ENCODE data around the gene CCDC8. TPM values are rescaled to one million over a fixed set of nuclear protein-coding genes. Genes with fewer than 3 reads are reported as not detected.

Gene CCDC8
- total and polyA plus RNA-seq, 8 donors: 11.8 to 59.7 (median 47.8) TPM

DNA sequence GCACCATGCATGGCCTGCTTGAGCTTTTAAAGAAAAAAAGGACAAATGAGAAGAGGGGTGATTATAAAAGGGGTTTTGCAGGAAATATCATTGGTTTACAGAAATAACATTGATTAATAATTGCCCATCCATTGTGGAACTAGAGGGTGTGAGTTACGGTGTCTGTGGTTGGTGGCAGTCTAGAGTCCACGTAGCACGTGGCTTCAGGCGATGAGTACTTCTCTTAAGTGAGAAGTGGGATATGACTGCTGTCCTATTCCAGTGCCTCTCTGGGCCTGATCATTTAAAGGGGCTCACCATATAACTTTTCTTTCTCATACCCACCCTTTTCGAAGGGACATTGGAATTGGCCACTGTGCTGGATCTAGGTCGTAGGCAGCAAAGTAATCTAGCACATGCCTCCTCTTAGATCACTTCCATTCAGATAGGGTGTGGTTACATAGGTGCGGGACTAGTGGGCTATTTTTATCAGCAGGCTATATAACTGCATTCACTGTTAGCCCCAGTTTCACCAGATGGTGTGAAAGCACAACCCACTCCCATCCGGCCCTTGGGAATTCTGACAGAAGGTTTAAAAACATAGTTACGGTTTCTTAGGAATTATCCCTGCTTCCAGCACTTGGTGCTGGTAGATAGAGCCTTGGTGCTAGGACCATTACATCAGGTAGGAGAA is 46.6 kb downstream of the CCDC8 start:
- DNase-seq (no peak), ATAC-seq (no peak)
- peaks cover 0 to 51% of the 10 kb centered on the region in 2 donors for H3K36me3 ChIP-seq
- H3K27ac ChIP-seq: no peak overlapping the region
- no peaks in the 10 kb centered on the region for H3K27me3 ChIP-seq
- peaks cover 0 to 9% of the 10 kb centered on the region in 2 donors for H3K4me1 ChIP-seq
- intact Hi-C loops (cut with DNase I): no loop called here
- no peaks in the 10 kb centered on the region for H3K9me3 ChIP-seq
- TF ChIP-seq, protein P1, sequence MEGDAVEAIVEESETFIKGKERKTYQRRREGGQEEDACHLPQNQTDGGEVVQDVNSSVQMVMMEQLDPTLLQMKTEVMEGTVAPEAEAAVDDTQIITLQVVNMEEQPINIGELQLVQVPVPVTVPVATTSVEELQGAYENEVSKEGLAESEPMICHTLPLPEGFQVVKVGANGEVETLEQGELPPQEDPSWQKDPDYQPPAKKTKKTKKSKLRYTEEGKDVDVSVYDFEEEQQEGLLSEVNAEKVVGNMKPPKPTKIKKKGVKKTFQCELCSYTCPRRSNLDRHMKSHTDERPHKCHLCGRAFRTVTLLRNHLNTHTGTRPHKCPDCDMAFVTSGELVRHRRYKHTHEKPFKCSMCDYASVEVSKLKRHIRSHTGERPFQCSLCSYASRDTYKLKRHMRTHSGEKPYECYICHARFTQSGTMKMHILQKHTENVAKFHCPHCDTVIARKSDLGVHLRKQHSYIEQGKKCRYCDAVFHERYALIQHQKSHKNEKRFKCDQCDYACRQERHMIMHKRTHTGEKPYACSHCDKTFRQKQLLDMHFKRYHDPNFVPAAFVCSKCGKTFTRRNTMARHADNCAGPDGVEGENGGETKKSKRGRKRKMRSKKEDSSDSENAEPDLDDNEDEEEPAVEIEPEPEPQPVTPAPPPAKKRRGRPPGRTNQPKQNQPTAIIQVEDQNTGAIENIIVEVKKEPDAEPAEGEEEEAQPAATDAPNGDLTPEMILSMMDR (IDR thresholded peaks at IDR 0.05): no peak
- H3K4me3 ChIP-seq: no peak overlapping the region

DNA sequence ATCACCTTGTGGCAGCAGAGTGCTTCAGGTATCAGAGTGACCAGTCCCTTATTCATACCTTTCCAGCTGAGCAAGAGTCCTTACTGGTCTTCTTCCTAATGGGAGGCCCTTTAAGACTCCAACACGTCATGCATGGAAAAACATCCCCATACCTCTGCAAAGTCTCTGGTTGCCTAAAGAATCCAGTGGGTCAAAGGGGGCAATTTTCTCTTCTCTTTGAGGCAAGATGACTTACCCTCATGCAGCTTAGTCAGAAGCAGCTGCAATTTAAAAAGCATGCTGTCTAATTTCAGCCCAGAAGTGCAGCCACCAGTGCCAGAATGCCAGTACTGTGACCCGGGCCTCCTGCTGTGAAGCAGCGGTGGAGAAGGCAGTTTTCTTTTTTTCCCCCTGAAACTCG is 47.8 kb downstream of the CCDC8 start:
- TF ChIP-seq, protein P1 (IDR thresholded peaks at IDR 0.05): no peak
- DNase-seq: no peak
- Histone ChIP-seq H3K9me3 (no peaks in the 10 kb centered on the region), H3K27ac (no peak overlapping the region), H3K27me3 (no peaks in the 10 kb centered on the region), H3K4me3 (no peak overlapping the region), H3K36me3 (peaks cover 0 to 51% of the 10 kb centered on the region in 2 donors), H3K4me1 (no peaks in the 10 kb centered on the region)
- intact Hi-C loops (cut with DNase I): no loop called here
- no peak for ATAC-seq

DNA sequence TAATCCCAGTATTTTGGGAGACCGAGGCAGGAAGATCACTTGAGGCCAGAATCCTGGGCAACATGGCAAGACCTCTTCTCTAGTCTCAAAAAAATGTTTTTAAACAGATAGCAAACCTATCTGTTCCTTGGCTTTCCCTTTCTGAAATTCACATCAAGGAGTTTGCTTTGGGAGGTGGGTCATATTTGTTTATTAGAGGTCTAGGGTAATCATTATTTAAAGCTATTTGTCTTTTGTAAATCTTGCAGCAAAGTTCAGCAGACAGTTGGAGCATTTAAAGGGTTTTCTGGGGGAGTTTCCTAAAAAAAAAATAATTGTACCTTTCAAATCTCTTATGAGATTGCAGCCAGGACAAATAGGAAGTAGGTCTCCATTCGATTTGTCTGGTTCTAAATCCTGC is 49.0 kb downstream of the CCDC8 start:
- intact Hi-C loops (cut with DNase I): no loop called here
- TF ChIP-seq, protein P1 (IDR thresholded peaks at IDR 0.05): no peak
- Histone ChIP-seq H3K36me3 (peaks cover 0 to 51% of the 10 kb centered on the region in 2 donors), H3K4me3 (no peak overlapping the region), H3K27me3 (no peaks in the 10 kb centered on the region), H3K9me3 (no peaks in the 10 kb centered on the region), H3K4me1 (no peaks in the 10 kb centered on the region), H3K27ac (no peak overlapping the region)
- DNase-seq (no peak), ATAC-seq (no peak)

DNA sequence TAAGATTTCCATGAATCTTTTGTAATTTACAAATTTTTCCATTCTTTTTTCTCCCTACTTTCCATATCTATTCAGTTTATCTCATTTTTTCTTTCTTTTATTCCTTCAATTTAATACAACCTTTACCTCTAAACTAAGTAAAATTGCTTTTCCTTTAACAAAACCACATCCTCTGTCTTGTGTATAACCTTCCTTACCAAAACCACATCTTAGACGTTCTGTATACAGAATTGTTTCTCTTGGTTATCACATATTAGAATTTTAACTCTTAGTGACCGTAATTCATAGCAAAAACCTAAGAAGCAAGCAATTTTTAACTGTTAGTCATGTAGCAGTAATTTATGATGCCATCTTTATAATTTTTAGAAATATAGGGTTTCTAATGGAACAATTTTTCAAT is 51.4 kb downstream of the CCDC8 start:
- ATAC-seq (no peak), DNase-seq (no peak)
- Histone ChIP-seq H3K9me3 (no peaks in the 10 kb centered on the region), H3K27ac (no peak overlapping the region), H3K4me3 (no peak overlapping the region), H3K36me3 (peaks cover 0 to 44% of the 10 kb centered on the region in 2 donors), H3K27me3 (no peaks in the 10 kb centered on the region), H3K4me1 (no peaks in the 10 kb centered on the region)
- TF ChIP-seq, protein P1 (IDR thresholded peaks at IDR 0.05): no peak
- intact Hi-C loops (cut with DNase I): no loop called here

Other genes with a start within 250 kb of the CCDC8 start
- gene IGFL1, start 183.8 kb downstream of the CCDC8 start, total RNA-seq: under 1 TPM in 1 of 2 donors, not detected in 1; 0.35 TPM
- gene IGFL1, start 183.8 kb downstream of the CCDC8 start, polyA plus RNA-seq (ENCODE audit: insufficient read length in 6 of 6): not detected
- 10 to 100 TPM; 15.9 to 30.1 TPM for gene HIF3A, start 116.5 kb downstream of the CCDC8 start, total RNA-seq
- gene HIF3A, start 116.5 kb downstream of the CCDC8 start, polyA plus RNA-seq (ENCODE audit: insufficient read length in 6 of 6): 100 to 1,000 TPM; 141 to 218 (median 198) TPM
- 10 to 100 TPM; 52.6 to 55.7 TPM for gene PPP5C, start 66.5 kb downstream of the CCDC8 start, total RNA-seq
- 100 to 1,000 TPM in 2 of 6 donors, 10 to 100 TPM in 4; 97.2 to 114 (median 99.2) TPM for gene PPP5C, start 66.5 kb downstream of the CCDC8 start, polyA plus RNA-seq (ENCODE audit: insufficient read length in 6 of 6)
- gene PNMA8C, start 15.4 kb upstream of the CCDC8 start, total RNA-seq: under 1 TPM; 0.09 to 0.16 TPM
- 1 to 10 TPM in 1 of 6 donors, under 1 TPM in 5; 0.24 to 1.5 (median 0.54) TPM for gene PNMA8C, start 15.4 kb upstream of the CCDC8 start, polyA plus RNA-seq (ENCODE audit: insufficient read length in 6 of 6)
- 1 to 10 TPM; 1.5 to 3.8 TPM for gene PNMA8A, start 58.0 kb upstream of the CCDC8 start, total RNA-seq
- 10 to 100 TPM; 12.7 to 17.2 (median 14.2) TPM for gene PNMA8A, start 58.0 kb upstream of the CCDC8 start, polyA plus RNA-seq (ENCODE audit: insufficient read length in 6 of 6)
- gene PNMA8B, start 82.3 kb upstream of the CCDC8 start, total RNA-seq: 1 to 10 TPM; 1.4 to 2.1 TPM
- gene PNMA8B, start 82.3 kb upstream of the CCDC8 start, polyA plus RNA-seq (ENCODE audit: insufficient read length in 6 of 6): 1 to 10 TPM; 3.5 to 5.2 (median 4.4) TPM
- 100 to 1,000 TPM; 178 to 225 TPM for gene CALM3, start 187.8 kb upstream of the CCDC8 start, total RNA-seq
- gene CALM3, start 187.8 kb upstream of the CCDC8 start, polyA plus RNA-seq (ENCODE audit: insufficient read length in 6 of 6): 100 to 1,000 TPM; 337 to 478 (median 359) TPM
- 10 to 100 TPM in 1 of 2 donors, 1 to 10 TPM in 1; 9.8 to 12.1 TPM for gene PTGIR, start 211.5 kb upstream of the CCDC8 start, total RNA-seq
- 10 to 100 TPM in 4 of 6 donors, 1 to 10 TPM in 2; 9.2 to 14.1 (median 12.0) TPM for gene PTGIR, start 211.5 kb upstream of the CCDC8 start, polyA plus RNA-seq (ENCODE audit: insufficient read length in 6 of 6)
- not detected for gene GNG8, start 222.6 kb upstream of the CCDC8 start, total RNA-seq
- 10 to 100 TPM in 2 of 6 donors, 1 to 10 TPM in 4; 5.8 to 16.0 (median 8.9) TPM for gene GNG8, start 222.6 kb upstream of the CCDC8 start, polyA plus RNA-seq (ENCODE audit: insufficient read length in 6 of 6)
- gene DACT3, start 247.6 kb upstream of the CCDC8 start, total RNA-seq: 10 to 100 TPM in 1 of 2 donors, 1 to 10 TPM in 1; 6.6 to 15.0 TPM
- 10 to 100 TPM; 37.6 to 53.4 (median 45.4) TPM for gene DACT3, start 247.6 kb upstream of the CCDC8 start, polyA plus RNA-seq (ENCODE audit: insufficient read length in 6 of 6)

All from left lung (tissue), 10 donors.